Urothelium cell line (cell line): ENCODE data around the gene MED13L.
"Not testable (repeated sequence)": the region's sequence is repeated elsewhere in the genome, so short reads cannot be mapped to it uniquely, and the experiment has no call there.

Experiments used
- DNase-seq: peaks from one replicate; pipeline ENCODE4 v3.0.0; 2011; ENCODE audit warnings: low spot score, mixed read lengths
- FAIRE-seq: peaks from 2 replicates; lab custom pipeline; 2011; peaks lifted over from hg19 to GRCh38; lab: Jason Lieb, UNC

The MED13L gene

DNA sequence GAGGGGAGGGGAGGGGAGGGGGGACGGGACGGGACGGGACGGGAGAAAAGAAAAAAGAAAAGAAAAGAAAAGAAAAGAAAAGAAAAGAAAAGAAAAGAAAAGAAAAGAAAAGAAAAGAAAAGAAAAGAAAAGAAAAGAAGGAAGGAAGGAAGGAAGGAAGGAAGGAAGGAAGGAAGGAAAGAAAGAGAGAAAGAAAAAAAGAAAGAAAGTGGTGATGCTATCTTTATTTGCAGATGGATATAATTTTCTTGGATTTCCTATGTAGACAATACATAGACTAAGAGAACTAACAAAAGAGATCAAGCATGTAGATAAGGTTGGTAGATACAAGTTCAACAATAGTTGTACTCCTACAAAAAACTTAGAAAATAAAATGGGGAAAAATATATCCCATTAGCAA, 245.9 kb downstream of the MED13L start:
- DNase-seq = not testable (repeated sequence)

GRCh38 chr12:116028619-116029018, 248.9 kb downstream of the MED13L start:
- DNase-seq (no peak), FAIRE-seq (no peak)

More for the DNA sequence above, 245.9 kb downstream of the MED13L start:
- FAIRE-seq = not testable (repeated sequence)

GRCh38 chr12:116027551-116027821, 250.0 kb downstream of the MED13L start:
- DNase-seq (no peak), FAIRE-seq (no peak)

- DNase-seq (no peak), FAIRE-seq (no peak)
These were observed 250.5 kb downstream of the MED13L start for GRCh38 chr12:116026768-116027550.

DNA sequence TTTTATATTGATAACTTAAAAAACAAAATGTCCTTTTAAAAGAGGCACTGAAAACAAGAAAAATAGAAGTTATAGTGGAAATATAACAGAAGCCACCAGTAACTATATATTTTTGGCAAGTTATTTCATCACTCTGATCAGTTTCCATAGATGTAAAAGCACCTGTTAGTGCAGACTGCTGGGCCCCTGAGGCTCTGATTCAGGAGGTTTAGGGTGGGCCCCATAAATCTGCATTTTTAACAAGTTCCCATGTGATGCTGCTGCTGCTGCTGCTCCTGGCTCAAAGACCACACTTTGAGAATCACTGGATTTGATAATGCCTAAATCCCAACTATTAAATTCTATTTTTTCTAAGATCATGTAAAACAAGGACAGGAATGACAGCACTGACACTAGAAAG, 251.1 kb downstream of the MED13L start:
- FAIRE-seq = no peak
- DNase-seq = no peak

- DNase-seq (no peak), FAIRE-seq (no peak)
These were observed 252.7 kb downstream of the MED13L start for GRCh38 chr12:116024769-116025168.

- no peak for DNase-seq
These were observed 258.1 kb downstream of the MED13L start for GRCh38 chr12:116019415-116019814.

GRCh38 chr12:116018282-116018681, 259.2 kb downstream of the MED13L start:
- DNase-seq (no peak), FAIRE-seq (no peak)

More at GRCh38 chr12:116019415-116019814, 258.1 kb downstream of the MED13L start:
- no peak for FAIRE-seq

- DNase-seq = peak; percentile 12
- FAIRE-seq = no peak
These were observed 262.0 kb downstream of the MED13L start for GRCh38 chr12:116015525-116015924.

GRCh38 chr12:116012757-116013156, 264.7 kb downstream of the MED13L start:
- DNase-seq (no peak), FAIRE-seq (no peak)

GRCh38 chr12:116011217-116011616, 266.3 kb downstream of the MED13L start:
- FAIRE-seq = no peak

GRCh38 chr12:116010467-116010866, 267.0 kb downstream of the MED13L start:
- no peak for DNase-seq
- no peak for FAIRE-seq

More at GRCh38 chr12:116011217-116011616, 266.3 kb downstream of the MED13L start:
- DNase-seq = no peak

DNA sequence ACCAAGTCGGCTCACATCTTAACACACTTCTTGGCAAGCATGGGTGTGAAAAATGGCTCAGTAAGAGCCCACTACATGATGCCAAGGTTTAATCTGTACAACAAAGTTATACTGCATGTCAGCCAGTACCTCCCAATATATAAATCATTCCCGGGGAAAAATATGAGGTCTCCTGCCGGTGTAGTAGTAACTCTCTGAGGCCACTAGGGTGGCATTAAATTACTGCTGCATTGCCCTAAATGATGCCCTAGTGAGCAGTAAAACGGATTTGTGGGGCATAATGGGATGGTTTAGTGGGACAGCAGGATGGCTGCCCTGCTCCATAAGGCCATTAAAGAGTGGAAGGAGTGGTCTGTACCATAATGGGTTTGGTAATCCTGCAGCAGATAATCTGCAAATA, 267.7 kb downstream of the MED13L start:
- FAIRE-seq = no peak

DNA sequence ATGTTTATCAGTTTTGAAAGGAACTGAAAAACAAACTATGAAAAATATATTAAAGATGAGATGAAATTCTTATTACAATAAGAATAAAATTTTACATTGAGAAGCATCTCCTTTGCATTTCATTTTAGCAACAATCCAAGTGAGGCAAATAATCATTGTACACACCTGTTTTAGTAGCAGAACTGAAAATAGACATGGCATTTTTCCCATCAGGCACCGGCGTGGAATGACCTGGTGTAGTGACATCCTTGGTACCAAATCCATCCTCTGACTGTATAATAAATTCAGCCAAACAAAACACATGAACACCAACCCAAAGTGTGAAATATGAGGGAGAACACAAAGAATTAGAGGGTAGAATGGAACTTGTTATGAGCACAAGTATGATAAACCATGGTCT, 271.4 kb downstream of the MED13L start:
- DNase-seq (no peak), FAIRE-seq (no peak)

More for the DNA sequence above, 267.7 kb downstream of the MED13L start:
- peak; percentile 9 for DNase-seq

GRCh38 chr12:116002890-116003536, 274.5 kb downstream of the MED13L start:
- FAIRE-seq (no peak), DNase-seq (no peak)

DNA sequence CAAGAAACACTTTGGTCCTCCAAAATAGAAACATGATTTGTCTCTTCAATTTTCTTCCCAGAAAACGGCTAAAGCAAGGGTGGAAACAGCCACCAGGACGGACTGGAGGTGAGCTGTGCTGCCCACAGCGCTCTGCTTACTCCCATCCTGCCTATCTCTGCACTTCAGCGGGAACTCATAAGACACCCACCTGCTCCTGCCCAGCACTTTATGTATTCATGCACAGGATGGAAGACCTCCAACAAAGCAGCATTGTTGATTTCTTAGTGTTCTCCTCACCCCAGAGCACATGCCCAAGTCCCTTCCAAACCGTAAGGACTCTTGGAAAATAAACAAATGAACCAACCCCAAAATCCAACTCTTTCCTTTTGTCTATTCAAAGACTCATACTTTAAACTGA, 277.2 kb downstream of the MED13L start:
- DNase-seq (no peak), FAIRE-seq (no peak)

DNA sequence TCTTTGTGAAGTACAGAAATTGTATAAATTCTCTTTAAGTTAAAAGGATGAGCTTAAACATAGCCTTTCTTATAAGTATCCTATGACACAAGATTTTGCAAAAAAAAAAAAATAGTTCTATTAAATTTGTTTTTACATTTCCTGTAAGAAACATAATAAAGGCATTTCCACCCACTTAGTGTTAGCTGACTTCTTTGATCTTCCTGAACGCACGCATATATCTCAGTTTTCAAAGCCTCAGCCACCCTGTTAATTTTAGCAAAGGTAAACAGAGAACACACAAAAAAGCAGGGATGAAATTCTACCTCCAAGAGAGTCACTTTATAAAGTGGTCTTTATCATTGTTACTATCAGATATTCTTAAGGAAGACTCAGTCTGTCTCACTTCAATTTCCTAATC, 277.9 kb downstream of the MED13L start:
- DNase-seq (no peak), FAIRE-seq (no peak)

DNA sequence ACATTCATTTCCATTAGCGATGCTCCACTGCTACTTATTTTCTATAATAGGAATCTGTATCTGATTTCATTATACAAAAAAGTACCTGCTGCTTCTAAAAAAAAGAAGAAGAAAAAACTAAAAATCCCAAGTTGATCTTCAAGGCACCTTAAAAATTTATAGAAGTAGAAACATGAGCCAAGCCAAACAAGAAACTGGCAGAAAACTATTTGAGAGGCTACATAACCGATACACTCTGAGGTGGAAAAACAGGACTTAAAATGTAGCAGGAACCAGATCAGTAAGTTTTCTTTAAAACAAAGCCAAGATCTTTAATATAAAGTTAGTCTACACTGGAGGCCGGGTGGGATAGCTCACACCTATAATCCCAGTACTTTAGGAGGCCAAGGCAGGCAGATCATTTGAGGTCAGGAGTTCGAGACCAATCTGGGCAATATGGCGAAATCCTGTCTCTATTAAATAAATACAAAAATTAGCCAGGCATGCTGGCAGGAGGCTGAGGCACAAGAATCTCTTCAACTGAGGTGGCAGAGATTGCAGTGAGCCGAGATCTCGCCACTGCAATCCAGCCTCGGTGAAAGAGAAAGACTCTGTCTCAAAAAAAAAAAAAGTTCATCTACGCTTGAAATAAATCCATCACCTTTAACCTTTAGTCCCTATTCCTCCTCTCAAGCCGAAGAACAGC, 278.6 kb downstream of the MED13L start:
- DNase-seq = no peak
- no peak for FAIRE-seq

DNA sequence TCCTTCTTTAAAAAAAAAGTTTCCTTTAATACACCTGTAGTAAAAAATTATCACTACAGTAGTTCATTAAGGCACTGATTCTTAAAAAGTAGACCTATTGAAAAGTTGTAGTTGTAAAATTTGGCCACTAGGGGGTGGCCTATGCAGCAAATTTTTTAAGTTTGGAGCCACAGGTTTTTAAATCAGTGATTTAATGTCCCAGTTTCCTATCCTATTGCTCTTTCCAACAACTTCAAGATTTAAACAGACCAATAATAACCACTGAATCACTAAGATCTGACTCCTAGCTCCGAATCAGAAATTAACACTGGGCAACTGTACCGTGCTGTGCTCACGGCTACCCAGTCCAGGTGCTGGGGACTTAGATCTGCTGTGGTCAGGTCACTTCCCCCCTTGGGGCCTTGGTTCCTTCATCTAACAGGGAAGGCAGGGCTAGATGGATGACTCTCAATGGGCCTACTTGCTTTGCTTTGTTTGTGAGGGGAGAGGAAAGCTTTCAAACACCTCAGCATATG, 279.3 kb downstream of the MED13L start:
- DNase-seq (peak; percentile 23), FAIRE-seq (no peak)

- no peak for FAIRE-seq
These were observed 283.8 kb downstream of the MED13L start for GRCh38 chr12:115993737-115994136.

GRCh38 chr12:115990241-115990640, 287.3 kb downstream of the MED13L start:
- DNase-seq (no peak), FAIRE-seq (no peak)

More at GRCh38 chr12:115993737-115994136, 283.8 kb downstream of the MED13L start:
- no peak for DNase-seq
